CD8-positive, alpha-beta memory T cell (primary cell): ENCODE data around the gene DPPA4. TPM values are rescaled to one million over a fixed set of nuclear protein-coding genes. Genes with fewer than 3 reads are reported as not detected.

ENCODE experiments used
- CTCF ChIA-PET: fragments of 350-600 bp; sonication (Branson Sonifier 250); formaldehyde crosslinking; loops from one replicate; lab custom pipeline; 2021; ENCODE audit warnings: antibody characterized with exemption; lab: Charles Lee
- POLR2A ChIA-PET: fragments of 350-600 bp; sonication (Branson Sonifier 250); formaldehyde crosslinking; loops from one replicate; lab custom pipeline; 2021; ENCODE audit warnings: antibody characterized with exemption; lab: Charles Lee
- DNase-seq, 5 donors: peaks; one replicate each; pipeline versions ENCODE4 v3.0.0 to v3.0.0-alpha.2; 2020 to 2022; ENCODE audit warnings: mixed read lengths in 1 of 5
- H3K27ac ChIP-seq: one replicate; pipeline ENCODE4 v1.7.0; 2013; ENCODE audit warnings: low read depth, mild to moderate bottlenecking, low read length, moderate library complexity
- H3K27me3 ChIP-seq: 2 replicates; pipeline ENCODE4 v1.7.0; 2013; ENCODE audit warnings: low read length, mild to moderate bottlenecking; ENCODE audit not compliant: insufficient read depth, poor library complexity, severe bottlenecking
- H3K36me3 ChIP-seq: 2 replicates; pipeline ENCODE4 v1.7.0; 2013; ENCODE audit warnings: mild to moderate bottlenecking, low read length, moderate library complexity; ENCODE audit not compliant: insufficient read depth
- H3K4me1 ChIP-seq: 2 replicates; pipeline ENCODE4 v1.7.0; 2013; ENCODE audit warnings: mild to moderate bottlenecking, low read length, moderate library complexity; ENCODE audit not compliant: insufficient read depth
- H3K4me3 ChIP-seq: 2 replicates; pipeline ENCODE4 v1.7.0; 2013; ENCODE audit warnings: mild to moderate bottlenecking, low read length
- H3K9me3 ChIP-seq: 2 replicates; pipeline ENCODE4 v1.7.0; 2013; ENCODE audit warnings: mild to moderate bottlenecking, low read length
- H3K27ac Mint-ChIP-seq, 8 donors: one replicate each; pipeline ENCODE4 v1.8.0; 2020 to 2021; ENCODE audit warnings: mixed read lengths in 8 of 8, mild to moderate bottlenecking in 6 of 8, inconsistent platforms in 3 of 8, moderate library complexity in 3 of 8
- H3K27me3 Mint-ChIP-seq, 2 donors: one replicate each; pipeline ENCODE4 v1.8.0; 2020 to 2021; ENCODE audit warnings: mixed read lengths in 2 of 2, mild to moderate bottlenecking in 1 of 2, moderate library complexity in 1 of 2
- H3K36me3 Mint-ChIP-seq, 3 donors: one replicate each; pipeline ENCODE4 v1.8.0; 2020 to 2021; ENCODE audit warnings: mixed read lengths in 3 of 3, inconsistent platforms in 1 of 3, mild to moderate bottlenecking in 1 of 3
- H3K4me1 Mint-ChIP-seq, 3 donors: one replicate each; pipeline ENCODE4 v1.8.0; 2020 to 2021; ENCODE audit warnings: mixed read lengths in 3 of 3, inconsistent platforms in 1 of 3, mild to moderate bottlenecking in 1 of 3
- H3K4me3 Mint-ChIP-seq, 7 donors: one replicate each; pipeline ENCODE4 v1.8.0; 2020 to 2021; ENCODE audit warnings: mixed read lengths in 7 of 7, mild to moderate bottlenecking in 6 of 7, moderate library complexity in 4 of 7, inconsistent platforms in 2 of 7
- H3K9me3 Mint-ChIP-seq, 5 donors: one replicate each; pipeline ENCODE4 v1.8.0; 2020 to 2022; ENCODE audit warnings: mixed read lengths in 5 of 5, mild to moderate bottlenecking in 3 of 5, moderate library complexity in 2 of 5, inconsistent platforms in 1 of 5
- polyA plus RNA-seq: library from polyadenylated mRNA; unstranded; fragments of 300-500 nt; fragmentation: Illumina TruSeq; gene quantifications from one replicate; pipeline ENCODE4 v1.2.3, GENCODE V29; 2021
- total RNA-seq, 2 experiments: library from RNA; stranded (reverse); gene quantifications; one replicate each; pipeline ENCODE4 v1.2.3, GENCODE V29; 2021

Gene DPPA4
- total and polyA plus RNA-seq, 3 experiments from 2014 or later = 0.16 TPM; not detected in 2

DNA sequence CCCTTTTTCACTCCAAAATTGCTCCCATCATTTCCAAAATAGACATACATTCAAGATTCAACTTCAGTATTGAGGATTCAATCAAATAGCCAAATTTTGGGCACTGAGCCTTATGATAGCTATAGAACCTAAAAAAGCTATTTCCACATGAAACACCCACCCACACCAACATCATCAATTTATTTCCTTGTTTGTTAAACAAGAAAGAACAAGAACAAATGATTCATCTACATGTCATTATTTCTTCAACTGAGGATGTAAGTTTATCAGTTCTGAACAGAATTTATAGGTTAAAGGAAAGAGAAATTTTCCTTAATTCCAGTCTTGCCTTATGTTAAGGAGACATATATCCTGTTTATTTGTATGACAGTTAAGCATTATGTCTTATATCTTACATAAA, 53.3 kb downstream of the DPPA4 start:
- H3K36me3 Mint-ChIP-seq = no peaks in the 10 kb centered on the region
- no peaks in the 10 kb centered on the region for H3K4me1 Mint-ChIP-seq
- H3K4me1 ChIP-seq = no peaks in the 10 kb centered on the region
- no peaks in the 10 kb centered on the region for H3K9me3 ChIP-seq
- ChIA-PET POLR2A (no interaction called here), CTCF (no interaction called here)
- H3K4me3 Mint-ChIP-seq = no peak overlapping the region
- H3K4me3 ChIP-seq = no peak overlapping the region
- peaks cover 0 to 7% of the 10 kb centered on the region in 2 donors for H3K27me3 Mint-ChIP-seq
- no peaks in the 10 kb centered on the region for H3K27me3 ChIP-seq
- no peak overlapping the region for H3K27ac ChIP-seq
- H3K36me3 ChIP-seq = no peaks in the 10 kb centered on the region
- no peak overlapping the region for H3K27ac Mint-ChIP-seq
- H3K9me3 Mint-ChIP-seq = no peaks in the 10 kb centered on the region
- DNase-seq = no peak

DNA sequence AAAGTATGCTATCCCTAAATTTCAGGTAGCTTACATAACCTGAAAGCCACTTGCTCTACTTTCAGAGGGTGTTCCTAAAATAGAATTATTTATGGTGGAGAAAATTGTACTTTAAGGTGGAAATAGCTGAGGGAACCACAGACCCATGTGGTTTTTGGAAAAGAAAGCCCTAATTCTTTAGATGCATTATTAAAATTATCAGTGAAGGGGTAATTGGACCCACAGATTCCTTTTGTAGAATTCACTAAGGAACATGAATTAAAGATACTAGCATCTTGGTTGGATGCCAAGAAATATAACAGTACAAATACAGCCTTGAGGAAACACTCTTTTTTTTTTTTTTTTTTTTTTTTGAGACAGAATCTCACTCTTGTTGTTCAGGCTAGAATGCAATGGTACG, 58.8 kb downstream of the DPPA4 start:
- Histone ChIP-seq H3K27me3 (no peaks in the 10 kb centered on the region), H3K4me3 (no peak overlapping the region), H3K27ac (no peak overlapping the region), H3K9me3 (no peaks in the 10 kb centered on the region), H3K4me1 (no peaks in the 10 kb centered on the region), H3K36me3 (no peaks in the 10 kb centered on the region)
- Mint-ChIP-seq H3K27ac (no peak overlapping the region), H3K4me1 (no peaks in the 10 kb centered on the region), H3K36me3 (no peaks in the 10 kb centered on the region), H3K9me3 (no peaks in the 10 kb centered on the region), H3K27me3 (peaks cover 0 to 5% of the 10 kb centered on the region in 2 donors), H3K4me3 (no peak overlapping the region)
- ChIA-PET CTCF (no interaction called here), POLR2A (no interaction called here)
- no peak for DNase-seq

DNA sequence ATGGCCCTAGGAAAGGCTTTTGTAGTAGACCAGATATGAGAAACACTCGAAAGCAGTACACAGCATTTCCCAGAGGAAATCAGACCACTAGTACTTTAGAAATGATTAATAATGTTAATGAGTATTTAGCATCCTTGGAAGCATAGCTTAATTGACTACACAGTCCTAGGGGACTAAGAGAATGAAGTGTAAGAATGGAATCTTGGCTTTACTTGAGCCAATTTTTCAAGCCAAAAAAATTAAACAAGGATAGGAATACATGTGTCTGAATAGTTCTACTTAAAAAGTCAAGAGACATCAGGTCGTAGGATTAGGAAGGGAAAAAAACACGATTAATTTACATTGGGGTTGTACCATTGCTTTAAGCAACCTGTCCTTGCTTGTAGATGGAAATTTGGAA, 59.2 kb downstream of the DPPA4 start:
- Histone ChIP-seq H3K27me3 (no peaks in the 10 kb centered on the region), H3K9me3 (no peaks in the 10 kb centered on the region), H3K27ac (no peak overlapping the region), H3K4me3 (no peak overlapping the region), H3K4me1 (no peaks in the 10 kb centered on the region), H3K36me3 (no peaks in the 10 kb centered on the region)
- Mint-ChIP-seq H3K9me3 (no peaks in the 10 kb centered on the region), H3K4me3 (no peak overlapping the region), H3K36me3 (no peaks in the 10 kb centered on the region), H3K4me1 (no peaks in the 10 kb centered on the region), H3K27me3 (peaks cover 0 to 5% of the 10 kb centered on the region in 2 donors), H3K27ac (no peak overlapping the region)
- DNase-seq = no peak
- POLR2A ChIA-PET = no interaction called here
- CTCF ChIA-PET = no interaction called here

Other genes with a start within 250 kb of the DPPA4 start
- not detected for gene MORC1, start 219.4 kb downstream of the DPPA4 start, total RNA-seq
- gene MORC1, start 219.4 kb downstream of the DPPA4 start, polyA plus RNA-seq = not detected
- gene C3orf85, start 200.8 kb downstream of the DPPA4 start, total RNA-seq = not detected
- not detected for gene C3orf85, start 200.8 kb downstream of the DPPA4 start, polyA plus RNA-seq
- gene DPPA2, start 21.0 kb downstream of the DPPA4 start, total RNA-seq = not detected
- not detected for gene DPPA2, start 21.0 kb downstream of the DPPA4 start, polyA plus RNA-seq